K562 (cell line): ENCODE results near the gene MADCAM1. TPM values are rescaled to one million over a fixed set of nuclear protein-coding genes. Genes with fewer than 3 reads are reported as not detected.

Experiments
- AFF4 ChIP-seq: sonication (generic); formaldehyde crosslinking; IDR thresholded peaks from 2 replicates; pipeline ENCODE4 v1.8.0; 2023; ENCODE audit warnings: mild to moderate bottlenecking, missing genetic modification reagents
- E2F6 ChIP-seq, 2 experiments: IDR thresholded peaks; 2 replicates each; pipeline ENCODE4 v1.6.1; 2011; ENCODE audit warnings: borderline replicate concordance in 1 of 2, control low read depth in 1 of 2, low read depth in 1 of 2, low read length in 1 of 2, mild to moderate bottlenecking in 1 of 2, mixed read lengths in 1 of 2, moderate library complexity in 1 of 2; ENCODE audit not compliant: insufficient read depth in 1 of 2, insufficient read length in 1 of 2, poor library complexity in 1 of 2, severe bottlenecking in 1 of 2; ENCODE audit errors: extremely low read depth in 1 of 2
- ETV1 ChIP-seq: fragments of 450-650 bp; conservative IDR thresholded peaks from 2 replicates; pipeline ENCODE4 v1.6.1; 2016; ENCODE audit warnings: missing genetic modification characterization, control low read depth, low read depth, missing compliant biosample characterization
- EWSR1 ChIP-seq: fragments of 450-650 bp; IDR thresholded peaks from 2 replicates; pipeline ENCODE4 v1.6.1; 2018; ENCODE audit warnings: borderline replicate concordance, mild to moderate bottlenecking, low read depth, moderate library complexity; ENCODE audit not compliant: partially characterized antibody
- FOXK1 ChIP-seq: sonication (generic); formaldehyde crosslinking; IDR thresholded peaks from 2 replicates; pipeline ENCODE4 v1.8.0; 2022; ENCODE audit warnings: missing genetic modification reagents, mild to moderate bottlenecking, borderline replicate concordance
- HBP1 ChIP-seq: fragments of 450-650 bp; formaldehyde crosslinking; IDR thresholded peaks from 2 replicates; pipeline ENCODE4 v1.4.0; 2022; ENCODE audit warnings: missing genetic modification characterization
- KHSRP ChIP-seq: fragments of 450-650 bp; IDR thresholded peaks from 2 replicates; pipeline ENCODE4 v1.6.1; 2017
- MBD2 ChIP-seq: sonication (generic); IDR thresholded peaks from 2 replicates; pipeline ENCODE4 v1.6.1; 2016; ENCODE audit warnings: low read depth, borderline replicate concordance
- MLX ChIP-seq, 2 experiments: fragments of 450-650 bp in 1 of 2; sonication (generic) in 1 of 2; formaldehyde crosslinking; conservative IDR thresholded peaks; 2 replicates each; pipeline versions ENCODE4 v1.4.0 to v1.8.1; 2020 to 2022; ENCODE audit warnings: mild to moderate bottlenecking in 1 of 2, missing genetic modification reagents in 1 of 2
- NR2C1 ChIP-seq, 2 experiments: fragments of 450-650 bp; IDR thresholded peaks; 2 replicates each; pipeline ENCODE4 v1.6.1; 2017; ENCODE audit warnings: mild to moderate bottlenecking in 2 of 2, antibody characterized with exemption in 1 of 2, inconsistent platforms in 1 of 2, missing compliant biosample characterization in 1 of 2, missing genetic modification characterization in 1 of 2
- PHF20 ChIP-seq: fragments of 450-650 bp; IDR thresholded peaks from 2 replicates; pipeline ENCODE4 v1.6.1; 2018; ENCODE audit not compliant: partially characterized antibody
- POLR3G ChIP-seq: IDR thresholded peaks from 2 replicates; pipeline ENCODE4 v1.6.1; 2011; ENCODE audit not compliant: insufficient read length, insufficient replicate concordance; ENCODE audit errors: extremely low read depth
- TBL1XR1 ChIP-seq, 2 experiments: IDR thresholded peaks; 2 replicates each; pipeline ENCODE4 v1.6.1; 2012; ENCODE audit warnings: improper control_type of control experiment in 2 of 2, low read length in 2 of 2, mild to moderate bottlenecking in 1 of 2
- USF1 ChIP-seq: sonication (generic); formaldehyde crosslinking; IDR thresholded peaks from 2 replicates; pipeline ENCODE4 v1.9.0; 2022; ENCODE audit warnings: mild to moderate bottlenecking, missing genetic modification reagents
- ZFP1 ChIP-seq: fragments of 450-650 bp; formaldehyde crosslinking; IDR thresholded peaks from 2 replicates; pipeline ENCODE4 v1.4.0; 2020; ENCODE audit warnings: mild to moderate bottlenecking, mixed read lengths
- ZNF23 ChIP-seq: fragments of 250-450 bp; sonication (Bioruptor Pico); IDR thresholded peaks from 2 replicates; pipeline ENCODE4 v1.4.0; 2020; ENCODE audit warnings: mild to moderate bottlenecking
- ZNF347 ChIP-seq: fragments of 450-650 bp; formaldehyde crosslinking; IDR thresholded peaks from 2 replicates; pipeline ENCODE4 v1.4.0; 2020; ENCODE audit warnings: low read depth, mild to moderate bottlenecking, moderate library complexity
- ZNF583 ChIP-seq: fragments of 250-450 bp; sonication (Bioruptor Pico); IDR thresholded peaks from 2 replicates; pipeline ENCODE4 v1.4.0; 2020
- ZNF584 ChIP-seq: fragments of 200-800 bp; sonication (Bioruptor generic); IDR thresholded peaks from 2 replicates; pipeline ENCODE4 v1.6.1; 2016; ENCODE audit warnings: low read depth, mild to moderate bottlenecking, missing genetic modification characterization, missing compliant biosample characterization
- polyA plus RNA-seq, 8 experiments: library from polyadenylated mRNA; depleted of rRNA in 4 of 8; stranded (reverse) in 5 of 8; unstranded in 3 of 8; fragments of >200 nt; fragmentation: Nextera tagmentation in 2 of 8; fragmentation: Illumina TruSeq in 1 of 8; extraction: Ambion mirVana in 2 of 8; extraction: Trizol in 1 of 8; gene quantifications; 2 replicates each; pipeline versions ENCODE4 v1.2.1 to v1.2.3, GENCODE V29; 2011 to 2014; ENCODE audit warnings: inconsistent platforms in 1 of 8, missing spikeins in 1 of 8
- total RNA-seq, 7 experiments: library from RNA; depleted of rRNA in 6 of 7; stranded (reverse); fragments of >200 nt in 6 of 7; fragmentation: Illumina TruSeq in 2 of 7; extraction: Trizol in 2 of 7; gene quantifications; 2 replicates each; pipeline versions ENCODE4 v1.2.1 to v1.2.3, GENCODE V29; 2011 to 2021; ENCODE audit warnings: low replicate concordance in 1 of 7

MADCAM1 gene
- total and polyA plus RNA-seq, 9 of the 15 experiments (the other 6 are each of a cell fraction or from before 2014, with no cell fraction given), result 0.09 to 0.36 (median 0.09) TPM; not detected in 6

GRCh38 chr19:531009-531752 is 34.9 kb downstream of the MADCAM1 start (continued):
- TF ChIP-seq FOXK1 (no peak), MBD2 (no peak; the same call in 1 of the 2 replicates), E2F6 (IDR thresholded peaks at IDR 0.05; ENCODE audit: borderline replicate concordance in 1 of 2, extremely low read depth in 1 of 2, insufficient read depth in 1 of 2, insufficient read length in 1 of 2, low read depth in 1 of 2, low read length in 1 of 2, poor library complexity in 1 of 2, severe bottlenecking in 1 of 2) (peak in 1 of 2 experiments; percentile 69), AFF4 (CRISPR knock-in tag) (0 out of 2 replicates have a peak, but pooled peaks have one; percentile 77), ZNF584 (CRISPR knock-in tag) (no peak), MLX (CRISPR knock-in tag; conservative IDR thresholded peaks at IDR 0.05) (0 out of 4 replicates have a peak, but pooled peaks of 1 of the 2 experiments have one; percentile 21), ZNF23 (CRISPR knock-in tag) (no peak), ZFP1 (no peak), USF1 (CRISPR knock-in tag) (no peak), PHF20 (no peak), ZNF583 (CRISPR knock-in tag) (no peak), NR2C1 (IDR thresholded peaks at IDR 0.05) (no peak), NR2C1 (tag; IDR thresholded peaks at IDR 0.05) (no peak), EWSR1 (no peak), POLR3G (no peak), KHSRP (no peak), ZNF347 (no peak), TBL1XR1 (IDR thresholded peaks at IDR 0.05; ENCODE audit: low read length in 2 of 2) (0 out of 4 replicates have a peak, but pooled peaks of 1 of the 2 experiments have one; percentile 17), HBP1 (CRISPR knock-in tag) (no peak), ETV1 (tag) (no peak)
